Osteocyte (in vitro differentiated cells): Measurements from ENCODE around the gene ZNF785. TPM values are rescaled to one million over a fixed set of nuclear protein-coding genes. Genes with fewer than 3 reads are reported as not detected.

Experiments
- DNase-seq: peaks from one replicate; pipeline ENCODE4 v3.0.0; 2021; ENCODE audit warnings: mixed read lengths; ENCODE audit not compliant: unreplicated experiment; ENCODE audit errors: extremely low spot score
- H3K27ac Mint-ChIP-seq: one replicate; pipeline ENCODE4 v1.8.0; 2021; ENCODE audit warnings: mild to moderate bottlenecking, mixed read lengths; ENCODE audit not compliant: unreplicated experiment
- H3K27me3 Mint-ChIP-seq: one replicate; pipeline ENCODE4 v1.8.0; 2021; ENCODE audit warnings: mixed read lengths; ENCODE audit not compliant: unreplicated experiment
- H3K36me3 Mint-ChIP-seq: one replicate; pipeline ENCODE4 v1.8.0; 2021; ENCODE audit warnings: mixed read lengths; ENCODE audit not compliant: unreplicated experiment
- H3K4me1 Mint-ChIP-seq: one replicate; pipeline ENCODE4 v1.8.0; 2021; ENCODE audit warnings: mixed read lengths; ENCODE audit not compliant: unreplicated experiment
- H3K4me3 Mint-ChIP-seq: one replicate; pipeline ENCODE4 v1.8.0; 2021; ENCODE audit warnings: mild to moderate bottlenecking, moderate library complexity, mixed read lengths; ENCODE audit not compliant: unreplicated experiment
- H3K9me3 Mint-ChIP-seq: one replicate; pipeline ENCODE4 v1.8.0; 2021; ENCODE audit warnings: mixed read lengths; ENCODE audit not compliant: unreplicated experiment
- total RNA-seq: library from RNA; stranded (reverse); gene quantifications from 2 replicates; pipeline ENCODE4 v1.2.1, GENCODE V29; 2021
- TF ChIP-seq, protein P1 (sequence below): fragments of 200-600 bp; sonication (generic); IDR thresholded peaks from 2 replicates; pipeline ENCODE4 v1.5.0; 2021; ENCODE audit warnings: antibody characterized with exemption, mild to moderate bottlenecking, moderate library complexity

Gene ZNF785
- total RNA-seq, 1 donor from 2014 or later, result 19.8 TPM

DNA sequence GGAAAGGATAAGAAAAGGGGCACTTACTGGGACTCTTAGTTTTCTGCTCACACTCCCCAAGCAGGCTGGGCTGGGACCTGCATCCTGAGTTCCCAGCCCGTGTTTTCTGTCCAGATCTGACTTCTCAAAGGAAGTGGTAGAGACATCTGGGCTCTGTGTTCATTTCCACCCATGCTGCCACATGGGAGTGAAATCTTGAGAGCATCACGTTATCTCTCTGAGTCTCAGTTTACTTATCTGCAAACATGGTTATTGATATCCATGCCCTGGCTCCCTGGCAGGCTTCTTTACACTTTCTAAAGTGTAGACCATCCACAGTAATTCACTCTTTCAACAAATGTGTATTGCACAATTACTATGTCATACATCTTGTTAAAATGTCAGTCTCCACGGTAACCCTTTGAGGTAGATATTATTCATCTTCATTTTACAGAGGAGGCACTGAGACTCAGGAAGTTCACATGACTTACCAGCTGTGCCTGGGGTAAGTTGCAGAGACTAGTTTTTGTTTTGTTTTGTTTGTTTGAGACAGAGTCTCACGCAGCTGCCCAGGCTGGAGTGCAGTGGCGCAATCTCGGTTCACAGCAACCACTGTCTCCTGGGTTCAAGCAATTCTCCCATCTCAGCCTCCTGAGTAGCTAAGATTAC lies 17.4 kb downstream of the ZNF785 start:
- DNase-seq, result no peak
- Mint-ChIP-seq H3K4me3 (no peak overlapping the region), H3K9me3 (no peaks in the 10 kb centered on the region), H3K27me3 (peaks cover 3% of the 10 kb centered on the region), H3K36me3 (no peaks in the 10 kb centered on the region), H3K27ac (no peak overlapping the region), H3K4me1 (peaks cover 14% of the 10 kb centered on the region)
- TF ChIP-seq, protein P1, sequence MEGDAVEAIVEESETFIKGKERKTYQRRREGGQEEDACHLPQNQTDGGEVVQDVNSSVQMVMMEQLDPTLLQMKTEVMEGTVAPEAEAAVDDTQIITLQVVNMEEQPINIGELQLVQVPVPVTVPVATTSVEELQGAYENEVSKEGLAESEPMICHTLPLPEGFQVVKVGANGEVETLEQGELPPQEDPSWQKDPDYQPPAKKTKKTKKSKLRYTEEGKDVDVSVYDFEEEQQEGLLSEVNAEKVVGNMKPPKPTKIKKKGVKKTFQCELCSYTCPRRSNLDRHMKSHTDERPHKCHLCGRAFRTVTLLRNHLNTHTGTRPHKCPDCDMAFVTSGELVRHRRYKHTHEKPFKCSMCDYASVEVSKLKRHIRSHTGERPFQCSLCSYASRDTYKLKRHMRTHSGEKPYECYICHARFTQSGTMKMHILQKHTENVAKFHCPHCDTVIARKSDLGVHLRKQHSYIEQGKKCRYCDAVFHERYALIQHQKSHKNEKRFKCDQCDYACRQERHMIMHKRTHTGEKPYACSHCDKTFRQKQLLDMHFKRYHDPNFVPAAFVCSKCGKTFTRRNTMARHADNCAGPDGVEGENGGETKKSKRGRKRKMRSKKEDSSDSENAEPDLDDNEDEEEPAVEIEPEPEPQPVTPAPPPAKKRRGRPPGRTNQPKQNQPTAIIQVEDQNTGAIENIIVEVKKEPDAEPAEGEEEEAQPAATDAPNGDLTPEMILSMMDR, result no peak

DNA sequence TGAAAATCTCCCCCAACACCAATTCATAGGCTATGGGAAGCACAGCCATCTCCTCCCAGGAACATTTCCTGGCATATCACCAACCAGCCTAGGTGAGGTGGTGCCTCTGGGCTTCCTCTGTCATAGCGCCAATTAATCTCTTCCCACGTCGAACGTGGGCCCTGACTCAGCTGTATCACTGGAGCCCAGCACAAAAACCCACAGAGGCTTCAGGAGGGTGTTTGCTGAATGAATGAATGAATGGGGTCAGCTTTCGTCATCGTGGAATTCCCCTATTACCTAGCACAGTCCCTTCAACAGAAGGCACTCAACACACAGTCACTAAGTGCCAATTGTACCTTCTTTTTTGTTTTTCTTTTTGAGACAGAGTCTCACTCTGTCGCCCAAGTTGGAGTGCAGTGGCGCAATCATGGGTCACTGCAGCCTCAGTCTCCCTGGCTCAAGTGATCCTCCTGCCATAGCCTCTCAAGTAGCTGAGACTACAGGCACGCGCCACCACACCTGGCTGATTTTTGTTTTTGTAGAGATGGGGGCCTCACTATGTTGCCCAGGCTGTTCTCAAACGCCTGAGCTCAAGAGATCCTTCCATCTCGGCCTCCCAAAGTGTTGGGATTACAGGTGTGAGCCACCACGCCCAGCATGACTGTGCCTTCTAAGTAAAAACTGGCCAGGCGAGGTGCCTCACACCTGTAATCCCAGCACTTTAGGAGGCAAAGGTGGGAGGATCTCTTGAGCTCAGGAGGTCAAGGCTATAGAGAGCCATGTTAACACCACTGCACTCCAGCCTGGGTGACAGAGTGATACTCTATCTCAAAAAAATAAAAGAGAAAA lies 18.1 kb downstream of the ZNF785 start:
- TF ChIP-seq, protein P1, result no peak
- DNase-seq, result no peak
- H3K9me3 Mint-ChIP-seq, result no peaks in the 10 kb centered on the region
- peaks cover 12% of the 10 kb centered on the region for H3K4me1 Mint-ChIP-seq
- H3K27me3 Mint-ChIP-seq, result peaks cover 3% of the 10 kb centered on the region
- no peaks in the 10 kb centered on the region for H3K36me3 Mint-ChIP-seq
- H3K4me3 Mint-ChIP-seq, result no peak overlapping the region
- H3K27ac Mint-ChIP-seq, result no peak overlapping the region

DNA sequence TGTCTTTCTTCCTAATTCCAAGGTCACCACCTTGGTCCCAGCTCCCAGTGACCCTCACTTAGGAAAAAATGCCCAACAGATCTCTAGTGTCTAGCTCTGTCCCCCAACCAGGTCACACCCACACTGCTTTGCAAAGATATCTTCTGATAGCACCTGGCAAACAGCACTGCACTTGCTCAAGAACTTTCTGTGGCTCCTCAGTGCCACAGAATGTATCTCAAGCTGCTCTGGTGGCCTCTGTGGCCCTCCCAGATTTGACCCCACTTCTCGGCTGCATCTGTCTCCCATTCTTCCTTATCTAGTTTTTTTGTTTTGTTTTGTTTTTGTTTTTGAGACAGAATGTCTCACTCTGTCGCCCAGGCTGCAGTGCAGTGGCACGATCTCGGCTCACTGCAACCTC lies 19.0 kb downstream of the ZNF785 start:
- Mint-ChIP-seq H3K27ac (no peak overlapping the region), H3K4me3 (no peak overlapping the region), H3K9me3 (no peaks in the 10 kb centered on the region), H3K4me1 (peaks cover 8% of the 10 kb centered on the region), H3K36me3 (no peaks in the 10 kb centered on the region), H3K27me3 (peaks cover 3% of the 10 kb centered on the region)
- TF ChIP-seq, protein P1, result no peak
- DNase-seq, result no peak

GRCh38 chr16:30565984-30566383 lies 19.5 kb downstream of the ZNF785 start:
- TF ChIP-seq, protein P1, result no peak
- Mint-ChIP-seq H3K4me1 (peaks cover 8% of the 10 kb centered on the region), H3K36me3 (no peaks in the 10 kb centered on the region), H3K4me3 (no peak overlapping the region), H3K27me3 (peaks cover 3% of the 10 kb centered on the region), H3K9me3 (no peaks in the 10 kb centered on the region), H3K27ac (no peak overlapping the region)
- DNase-seq, result no peak

GRCh38 chr16:30565526-30565925 lies 20.0 kb downstream of the ZNF785 start:
- TF ChIP-seq, protein P1, result no peak
- Mint-ChIP-seq H3K4me3 (no peak overlapping the region), H3K27me3 (peaks cover 3% of the 10 kb centered on the region), H3K27ac (no peak overlapping the region), H3K9me3 (no peaks in the 10 kb centered on the region), H3K4me1 (peaks cover 5% of the 10 kb centered on the region), H3K36me3 (no peaks in the 10 kb centered on the region)
- no peak for DNase-seq
